Measurements from ENCODE around the gene POMP. TPM values are rescaled to one million over a fixed set of nuclear protein-coding genes. Genes with fewer than 3 reads are reported as not detected.

The POMP gene
- total RNA-seq, 1 experiment from 2014 or later = 107 TPM

DNA sequence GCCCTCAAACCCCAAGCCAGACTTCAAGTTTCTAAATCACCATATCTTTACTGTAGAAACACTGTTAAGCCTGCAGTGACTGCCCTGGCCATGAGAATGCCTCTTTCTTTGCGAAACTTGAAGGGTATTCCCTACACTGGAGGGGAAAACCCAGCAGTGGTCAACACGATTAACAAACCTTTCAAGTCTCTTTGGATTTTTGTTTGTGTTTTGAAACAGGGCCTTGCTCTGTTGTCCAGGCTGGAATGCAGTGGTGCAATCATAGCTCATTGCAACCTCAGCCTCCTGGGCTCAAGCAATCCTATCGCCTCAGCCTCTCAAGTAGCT lies 17.4 kb upstream of the POMP start:
- intact Hi-C loops (cut with micrococcal nuclease) = no loop called here
- POLR2A ChIA-PET = no interaction called here
- TF ChIP-seq SP1 (IDR thresholded peaks at IDR 0.05; ENCODE audit: low read depth) (no peak), EZH2 (IDR thresholded peaks at IDR 0.05) (no peak), SIN3A (IDR thresholded peaks at IDR 0.05; ENCODE audit: low read depth) (no peak)
- no peaks in the 10 kb centered on the region for H3K27me3 ChIP-seq (ENCODE audit: insufficient read depth, low read length)
- RAD21 ChIA-PET (ENCODE audit: low non-redundant PET in 1 of 2, low total read pairs in 2 of 2, uncharacterized antibody in 2 of 2, unreplicated experiment in 2 of 2) = no interaction called here
- H3K4me2 ChIP-seq (ENCODE audit: low read length) = no peak overlapping the region
- no peaks in the 10 kb centered on the region for H3K9me3 ChIP-seq (ENCODE audit: control insufficient read depth in 1 of 2, insufficient read depth in 1 of 2, low read depth in 1 of 2, low read length in 2 of 2)
- no peak for DNase-seq (ENCODE audit: low read depth, low spot score)
- no TSS peak for BruUV-seq (replicated peaks)
- H3K9me2 ChIP-seq (ENCODE audit: insufficient read depth) = no peaks in the 10 kb centered on the region
- H3K36me3 ChIP-seq (ENCODE audit: control insufficient read depth in 1 of 2, insufficient read depth in 2 of 2, low read length in 2 of 2) = no peaks in the 10 kb centered on the region
- H3K4me3 ChIP-seq (replicated peaks in 1 of 2; ENCODE audit: low read depth in 1 of 2, low read length in 2 of 2) = no peak overlapping the region
- H3K4me1 ChIP-seq (ENCODE audit: control insufficient read depth in 1 of 2, insufficient read depth in 2 of 2, low read length in 2 of 2) = peaks cover 0 to 6% of the 10 kb centered on the region in 2 experiments; a peak in 2 of 4 replicates
- H2AFZ ChIP-seq (ENCODE audit: low read depth, low read length, poor library complexity, severe bottlenecking) = no peak overlapping the region
- no peaks in the 10 kb centered on the region for H3K79me2 ChIP-seq (ENCODE audit: insufficient read depth, low read length)
- H3K27ac ChIP-seq (ENCODE audit: low read depth, low read length) = no peak overlapping the region
- CTCF ChIA-PET = interaction anchor here (1.0 kb wide), 1 partner anchor 317 kb away, joined by 4 read pairs; no protein-coding TSS in a partner anchor
- H3K9ac ChIP-seq (ENCODE audit: low read length) = no peak overlapping the region
- no peaks in the 10 kb centered on the region for H4K20me1 ChIP-seq (ENCODE audit: insufficient read depth)
- no peak for ATAC-seq

GRCh38 chr13:28650284-28650683 lies 8.6 kb upstream of the POMP start:
- Histone ChIP-seq H3K27ac (ENCODE audit: low read depth, low read length) (no peak overlapping the region), H3K36me3 (ENCODE audit: control insufficient read depth in 1 of 2, insufficient read depth in 2 of 2, low read length in 2 of 2) (no peaks in the 10 kb centered on the region), H2AFZ (ENCODE audit: low read depth, low read length, poor library complexity, severe bottlenecking) (no peak overlapping the region), H3K9ac (ENCODE audit: low read length) (no peak overlapping the region), H4K20me1 (ENCODE audit: insufficient read depth) (no peaks in the 10 kb centered on the region), H3K4me1 (ENCODE audit: control insufficient read depth in 1 of 2, insufficient read depth in 2 of 2, low read length in 2 of 2) (peaks cover 0 to 7% of the 10 kb centered on the region in 2 experiments; a peak in 1 of 4 replicates), H3K79me2 (ENCODE audit: insufficient read depth, low read length) (0 out of 2 replicates have a peak, but pooled peaks cover 3% of the 10 kb centered on the region), H3K4me2 (ENCODE audit: low read length) (no peak overlapping the region), H3K4me3 (replicated peaks in 1 of 2; ENCODE audit: low read depth in 1 of 2, low read length in 2 of 2) (no peak overlapping the region), H3K27me3 (ENCODE audit: insufficient read depth, low read length) (no peaks in the 10 kb centered on the region), H3K9me3 (ENCODE audit: control insufficient read depth in 1 of 2, insufficient read depth in 1 of 2, low read depth in 1 of 2, low read length in 2 of 2) (no peaks in the 10 kb centered on the region), H3K9me2 (ENCODE audit: insufficient read depth) (no peaks in the 10 kb centered on the region)
- CTCF ChIA-PET = no interaction called here
- intact Hi-C loops (cut with micrococcal nuclease) = no loop called here
- no peak for DNase-seq (ENCODE audit: low read depth, low spot score)
- no peak for ATAC-seq
- no TSS peak for BruUV-seq (replicated peaks)
- RAD21 ChIA-PET (ENCODE audit: low non-redundant PET in 1 of 2, low total read pairs in 2 of 2, uncharacterized antibody in 2 of 2, unreplicated experiment in 2 of 2) = no interaction called here
- POLR2A ChIA-PET = no interaction called here
- no peak for TF ChIP-seq JUND (IDR thresholded peaks at IDR 0.05)
- TF ChIP-seq, protein P1, sequence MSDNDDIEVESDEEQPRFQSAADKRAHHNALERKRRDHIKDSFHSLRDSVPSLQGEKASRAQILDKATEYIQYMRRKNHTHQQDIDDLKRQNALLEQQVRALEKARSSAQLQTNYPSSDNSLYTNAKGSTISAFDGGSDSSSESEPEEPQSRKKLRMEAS (IDR thresholded peaks at IDR 0.05) = no peak
- TF ChIP-seq CEBPB (IDR thresholded peaks at IDR 0.05; ENCODE audit: low read depth) = no peak
- TF ChIP-seq EZH2phosphoT487 (IDR thresholded peaks at IDR 0.05; ENCODE audit: borderline replicate concordance) = no peak
- TF ChIP-seq, protein P2, sequence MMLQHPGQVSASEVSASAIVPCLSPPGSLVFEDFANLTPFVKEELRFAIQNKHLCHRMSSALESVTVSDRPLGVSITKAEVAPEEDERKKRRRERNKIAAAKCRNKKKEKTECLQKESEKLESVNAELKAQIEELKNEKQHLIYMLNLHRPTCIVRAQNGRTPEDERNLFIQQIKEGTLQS (IDR thresholded peaks at IDR 0.05) = no peak
- no peak for TF ChIP-seq ZNF274 (IDR thresholded peaks at IDR 0.05; ENCODE audit: low read depth, low read length)
- TF ChIP-seq, protein P3, sequence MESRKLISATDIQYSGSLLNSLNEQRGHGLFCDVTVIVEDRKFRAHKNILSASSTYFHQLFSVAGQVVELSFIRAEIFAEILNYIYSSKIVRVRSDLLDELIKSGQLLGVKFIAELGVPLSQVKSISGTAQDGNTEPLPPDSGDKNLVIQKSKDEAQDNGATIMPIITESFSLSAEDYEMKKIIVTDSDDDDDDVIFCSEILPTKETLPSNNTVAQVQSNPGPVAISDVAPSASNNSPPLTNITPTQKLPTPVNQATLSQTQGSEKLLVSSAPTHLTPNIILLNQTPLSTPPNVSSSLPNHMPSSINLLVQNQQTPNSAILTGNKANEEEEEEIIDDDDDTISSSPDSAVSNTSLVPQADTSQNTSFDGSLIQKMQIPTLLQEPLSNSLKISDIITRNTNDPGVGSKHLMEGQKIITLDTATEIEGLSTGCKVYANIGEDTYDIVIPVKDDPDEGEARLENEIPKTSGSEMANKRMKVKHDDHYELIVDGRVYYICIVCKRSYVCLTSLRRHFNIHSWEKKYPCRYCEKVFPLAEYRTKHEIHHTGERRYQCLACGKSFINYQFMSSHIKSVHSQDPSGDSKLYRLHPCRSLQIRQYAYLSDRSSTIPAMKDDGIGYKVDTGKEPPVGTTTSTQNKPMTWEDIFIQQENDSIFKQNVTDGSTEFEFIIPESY (IDR thresholded peaks at IDR 0.05; ENCODE audit: extremely low read depth, insufficient replicate concordance, low read length) = no peak
- no peak for TF ChIP-seq EZH2 (IDR thresholded peaks at IDR 0.05)
- TF ChIP-seq EGR1 (IDR thresholded peaks at IDR 0.05; ENCODE audit: low read depth) = no peak
- no peak for TF ChIP-seq RAD21 (IDR thresholded peaks at IDR 0.05; ENCODE audit: low read depth)
- TF ChIP-seq ZFX (IDR thresholded peaks at IDR 0.05) = no peak
- TF ChIP-seq FOSL1 (IDR thresholded peaks at IDR 0.05; ENCODE audit: low read depth) = no peak
- no peak for TF ChIP-seq TCF7L2 (IDR thresholded peaks at IDR 0.05; ENCODE audit: borderline replicate concordance, extremely low read depth, insufficient read depth, insufficient read length)
- TF ChIP-seq CBX3 (IDR thresholded peaks at IDR 0.05; ENCODE audit: low read depth) = no peak
- TF ChIP-seq REST (IDR thresholded peaks at IDR 0.05; ENCODE audit: low read depth) = no peak

Measured in HCT116 (cell line).